ENCODE results near the gene ITGA2. TPM values are rescaled to one million over a fixed set of nuclear protein-coding genes. Genes with fewer than 3 reads are reported as not detected.

ITGA2 gene
- total RNA-seq, 1 donor from 2014 or later: 4.7 TPM

- no peak for TF ChIP-seq CTCF (IDR thresholded peaks at IDR 0.05; ENCODE audit: unreplicated experiment)
- H3K36me3 Mint-ChIP-seq: no peaks in the 10 kb centered on the region
- H3K4me1 Mint-ChIP-seq: peaks cover 13% of the 10 kb centered on the region
- H3K9me3 Mint-ChIP-seq: no peaks in the 10 kb centered on the region
- H3K27ac Mint-ChIP-seq: no peak overlapping the region
- no peak for DNase-seq (ENCODE audit: low spot score in 2 of 2, unreplicated experiment in 2 of 2)
- no peaks in the 10 kb centered on the region for H3K27me3 Mint-ChIP-seq (ENCODE audit: low read depth)
- no peak overlapping the region for H3K4me3 Mint-ChIP-seq
These were observed 10.3 kb downstream of the ITGA2 start for GRCh38 chr5:52999344-52999949.

GRCh38 chr5:53001541-53001940, 12.4 kb downstream of the ITGA2 start:
- Mint-ChIP-seq H3K4me3 (no peak overlapping the region), H3K27me3 (ENCODE audit: low read depth) (no peaks in the 10 kb centered on the region), H3K36me3 (no peaks in the 10 kb centered on the region), H3K4me1 (peaks cover 17% of the 10 kb centered on the region), H3K27ac (no peak overlapping the region), H3K9me3 (no peaks in the 10 kb centered on the region)
- no peak for TF ChIP-seq CTCF (IDR thresholded peaks at IDR 0.05; ENCODE audit: unreplicated experiment)
- no peak for DNase-seq (ENCODE audit: low spot score in 2 of 2, unreplicated experiment in 2 of 2)

GRCh38 chr5:53002491-53002890, 13.3 kb downstream of the ITGA2 start:
- DNase-seq (ENCODE audit: low spot score in 2 of 2, unreplicated experiment in 2 of 2): no peak
- H3K4me3 Mint-ChIP-seq: no peak overlapping the region
- H3K27me3 Mint-ChIP-seq (ENCODE audit: low read depth): no peaks in the 10 kb centered on the region
- no peak overlapping the region for H3K27ac Mint-ChIP-seq
- no peak for TF ChIP-seq CTCF (IDR thresholded peaks at IDR 0.05; ENCODE audit: unreplicated experiment)
- H3K36me3 Mint-ChIP-seq: no peaks in the 10 kb centered on the region
- no peaks in the 10 kb centered on the region for H3K9me3 Mint-ChIP-seq
- H3K4me1 Mint-ChIP-seq: peaks cover 20% of the 10 kb centered on the region

GRCh38 chr5:53003144-53003543, 14.0 kb downstream of the ITGA2 start:
- Mint-ChIP-seq H3K27ac (no peak overlapping the region), H3K4me3 (no peak overlapping the region), H3K9me3 (no peaks in the 10 kb centered on the region), H3K36me3 (no peaks in the 10 kb centered on the region), H3K4me1 (peaks cover 24% of the 10 kb centered on the region), H3K27me3 (ENCODE audit: low read depth) (no peaks in the 10 kb centered on the region)
- no peak for TF ChIP-seq CTCF (IDR thresholded peaks at IDR 0.05; ENCODE audit: unreplicated experiment)
- DNase-seq (ENCODE audit: low spot score in 2 of 2, unreplicated experiment in 2 of 2): no peak

GRCh38 chr5:53006911-53007890, 18.0 kb downstream of the ITGA2 start:
- peaks cover 18% of the 10 kb centered on the region for H3K4me1 Mint-ChIP-seq
- no peak overlapping the region for H3K27ac Mint-ChIP-seq
- H3K4me3 Mint-ChIP-seq: no peak overlapping the region
- no peaks in the 10 kb centered on the region for H3K36me3 Mint-ChIP-seq
- no peaks in the 10 kb centered on the region for H3K27me3 Mint-ChIP-seq (ENCODE audit: low read depth)
- no peak for DNase-seq (ENCODE audit: low spot score in 2 of 2, unreplicated experiment in 2 of 2)
- no peak for TF ChIP-seq CTCF (IDR thresholded peaks at IDR 0.05; ENCODE audit: unreplicated experiment)
- H3K9me3 Mint-ChIP-seq: no peaks in the 10 kb centered on the region
